K562 (cell line): ENCODE data around the gene PEDS1. TPM values are rescaled to one million over a fixed set of nuclear protein-coding genes. Genes with fewer than 3 reads are reported as not detected.
A peak's percentile ranks its signal among the peaks of the same experiment; 100 is the strongest.

Experiments used
- ATAC-seq: fragments of 200-7000 bp; cut with Tn5 transposase; 3 replicates; pipeline ENCODE4 v1.9.1; 2020; ENCODE audit warnings: moderate library complexity
- BruUV-seq: library from RNA; stranded (reverse); fragments of 400-500 nt; replicated peaks from 2 replicates; lab custom pipeline; 2021; lab: Mats Ljungman, UMichigan
- CTCF ChIA-PET: fragments of 300-600 bp; formaldehyde crosslinking; extraction: SDS; loops from one replicate; lab custom pipeline; 2021; ENCODE audit warnings: low intra/inter-chr PET ratio; lab: Yijun Ruan, JAX
- POLR2A ChIA-PET: fragments of 300-600, 350-650 bp; sonication (Branson Sonifier 250); formaldehyde crosslinking; extraction: SDS; loops from one replicate; lab custom pipeline; 2021; ENCODE audit warnings: antibody characterized with exemption, inconsistent platforms; lab: Yijun Ruan, JAX
- DNase-seq, 4 experiments: peaks; one replicate each; pipeline versions ENCODE4 v3.0.0 to v3.0.0-alpha.2; 2011 to 2018; ENCODE audit warnings: low spot score in 3 of 4, mixed read lengths in 3 of 4; ENCODE audit errors: extremely low read depth in 1 of 4
- FAIRE-seq: peaks from 2 replicates; lab custom pipeline; 2011; peaks lifted over from hg19 to GRCh38; lab: Jason Lieb, UNC
- H2AFZ ChIP-seq: 2 replicates; pipeline ENCODE4 v1.6.0; 2011; ENCODE audit warnings: low read depth, low read length, control low read depth, inconsistent platforms
- H3K27ac ChIP-seq: fragments of 200-600 bp; 3 replicates; pipeline ENCODE4 v1.8.0; 2011; ENCODE audit warnings: low read depth, mild to moderate bottlenecking, control low read depth, inconsistent platforms, low read length, moderate library complexity, mixed read lengths; ENCODE audit errors: extremely low read depth
- H3K27me3 ChIP-seq, 2 experiments: fragments of 300-600 bp in 1 of 2; 2 replicates in 1 of 2; 3 replicates in 1 of 2; pipeline versions ENCODE4 v1.6.0 to v1.8.0; 2011; ENCODE audit warnings: inconsistent platforms in 2 of 2, low read length in 2 of 2, mild to moderate bottlenecking in 1 of 2, mixed read lengths in 1 of 2, moderate library complexity in 1 of 2; ENCODE audit not compliant: control insufficient read depth in 2 of 2, insufficient read depth in 2 of 2
- H3K36me3 ChIP-seq: fragments of 300-600 bp; 3 replicates; pipeline ENCODE4 v1.8.0; 2011; ENCODE audit warnings: mild to moderate bottlenecking, low read length, inconsistent platforms; ENCODE audit not compliant: control insufficient read depth, insufficient read depth
- H3K4me1 ChIP-seq, 2 experiments: fragments of 200-600 bp in 1 of 2; replicated peaks in 1 of 2; 2 replicates in 1 of 2; 3 replicates in 1 of 2; pipeline versions ENCODE4 v1.5.1 to v1.8.0; 2011; ENCODE audit warnings: inconsistent platforms in 2 of 2, low read length in 2 of 2, mild to moderate bottlenecking in 1 of 2, mixed read lengths in 1 of 2, moderate library complexity in 1 of 2; ENCODE audit not compliant: control insufficient read depth in 2 of 2, insufficient read depth in 2 of 2
- H3K4me2 ChIP-seq: 2 replicates; pipeline ENCODE4 v1.6.1; 2011; ENCODE audit warnings: low read length, control low read depth, inconsistent platforms, mixed read lengths; ENCODE audit not compliant: insufficient read depth
- H3K4me3 ChIP-seq: fragments of 200-600 bp; sonication (generic), shearing (Covaris generic); 2 replicates; pipeline ENCODE4 v1.5.1; 2016; ENCODE audit warnings: control low read depth, inconsistent platforms
- H3K79me2 ChIP-seq: fragments of 200-600 bp; 3 replicates; pipeline ENCODE4 v1.8.0; 2011; ENCODE audit warnings: low read length, inconsistent platforms; ENCODE audit not compliant: control insufficient read depth, insufficient read depth
- H3K9ac ChIP-seq, 2 experiments: 2 replicates each; pipeline versions ENCODE4 v1.6.0 to v1.6.1; 2011; ENCODE audit warnings: low read depth in 2 of 2, low read length in 2 of 2, control low read depth in 1 of 2, inconsistent platforms in 1 of 2, mild to moderate bottlenecking in 1 of 2, mixed read lengths in 1 of 2; ENCODE audit not compliant: insufficient read depth in 1 of 2
- H3K9me1 ChIP-seq: one replicate; pipeline ENCODE4 v1.6.0; 2011; ENCODE audit warnings: inconsistent platforms, mild to moderate bottlenecking, low read length, moderate library complexity; ENCODE audit not compliant: control insufficient read depth, insufficient read depth
- H3K9me3 ChIP-seq: replicated peaks from 2 replicates; pipeline ENCODE4 v1.5.1; 2011; ENCODE audit warnings: low read depth, low read length, inconsistent platforms; ENCODE audit not compliant: control insufficient read depth, insufficient read depth
- H4K20me1 ChIP-seq: replicated peaks from 2 replicates; pipeline ENCODE4 v1.6.1; 2011; ENCODE audit warnings: low read length, inconsistent platforms, mixed read lengths; ENCODE audit not compliant: control insufficient read depth, insufficient read depth
- BHLHE40 ChIP-seq: IDR thresholded peaks from 2 replicates; pipeline ENCODE4 v1.6.1; 2011; ENCODE audit warnings: low read length, improper control_type of control experiment
- CXXC5 ChIP-seq: fragments of 250-450 bp; sonication (Bioruptor Pico); IDR thresholded peaks from 2 replicates; pipeline ENCODE4 v1.8.0; 2022; ENCODE audit warnings: inconsistent platforms, mild to moderate bottlenecking, moderate library complexity
- FOXP1 ChIP-seq: sonication (generic); formaldehyde crosslinking; IDR thresholded peaks from 2 replicates; pipeline ENCODE4 v1.8.0; 2022; ENCODE audit warnings: mild to moderate bottlenecking, missing genetic modification reagents
- GATA2 ChIP-seq: sonication (generic); formaldehyde crosslinking; IDR thresholded peaks from 2 replicates; pipeline ENCODE4 v1.4.0; 2020; ENCODE audit warnings: mild to moderate bottlenecking, missing genetic modification reagents
- GATAD2A ChIP-seq: fragments of 450-650 bp; IDR thresholded peaks from 2 replicates; pipeline ENCODE4 v1.6.1; 2017
- KAT8 ChIP-seq: fragments of 450-650 bp; IDR thresholded peaks from 2 replicates; pipeline ENCODE4 v1.6.1; 2016; ENCODE audit warnings: low read depth, mild to moderate bottlenecking
- MTA1 ChIP-seq: fragments of 450-650 bp; IDR thresholded peaks from 2 replicates; pipeline ENCODE4 v1.6.1; 2017; ENCODE audit warnings: borderline replicate concordance
- NFATC3 ChIP-seq: fragments of 450-650 bp; IDR thresholded peaks from 2 replicates; pipeline ENCODE4 v1.6.1; 2017; ENCODE audit warnings: mild to moderate bottlenecking
- SMAD4 ChIP-seq: fragments of 250-450 bp; sonication (Bioruptor Pico); conservative IDR thresholded peaks from 2 replicates; pipeline ENCODE4 v1.8.0; 2021; ENCODE audit warnings: inconsistent platforms, mild to moderate bottlenecking, moderate library complexity
- SREBF2 ChIP-seq: sonication (generic); formaldehyde crosslinking; IDR thresholded peaks from 2 replicates; pipeline ENCODE4 v1.4.0; 2020; ENCODE audit warnings: mild to moderate bottlenecking, missing genetic modification reagents
- USF2 ChIP-seq: sonication (generic); formaldehyde crosslinking; IDR thresholded peaks from 2 replicates; pipeline ENCODE4 v1.5.0; 2020; ENCODE audit warnings: missing genetic modification reagents
- ZBTB49 ChIP-seq: sonication (generic); formaldehyde crosslinking; IDR thresholded peaks from 2 replicates; pipeline ENCODE4 v1.8.0; 2022; ENCODE audit warnings: missing genetic modification reagents, mild to moderate bottlenecking, borderline replicate concordance
- ZFP36 ChIP-seq: fragments of 150-350 bp; IDR thresholded peaks from 2 replicates; pipeline ENCODE4 v1.6.1; 2018; ENCODE audit warnings: low read length, low read depth; ENCODE audit not compliant: partially characterized antibody
- ZNF197 ChIP-seq: fragments of 200-800 bp; sonication (Bioruptor generic); IDR thresholded peaks from 2 replicates; pipeline ENCODE4 v1.6.1; 2016; ENCODE audit warnings: low read depth, missing genetic modification characterization, missing compliant biosample characterization
- WGBS: fragments of 100-300 bp; shearing (Covaris generic); methylation state at CpG from one replicate; pipeline ENCODE4 v1.1.6; 2016; ENCODE audit warnings: low coverage, mixed read lengths; ENCODE audit not compliant: insufficient coverage; ENCODE audit errors: missing lambda C conversion rate; 5-methylcytosine and 5-hydroxymethylcytosine counted together
- in situ Hi-C: fragments of 300-500 bp; cut with MboI; formaldehyde crosslinking; loops from 4 replicates; pipeline ENCODE4 v1.15.0; 2018; ENCODE audit warnings: inconsistent platforms, mixed read lengths
- intact Hi-C: fragments of 100-400 bp; cut with micrococcal nuclease; formaldehyde crosslinking; loops from 2 replicates; pipeline ENCODE4 v1.14.2; 2022
- polyA plus RNA-seq, 8 experiments: library from polyadenylated mRNA; depleted of rRNA in 4 of 8; stranded (reverse) in 5 of 8; unstranded in 3 of 8; fragments of >200 nt; fragmentation: Nextera tagmentation in 2 of 8; fragmentation: Illumina TruSeq in 1 of 8; extraction: Ambion mirVana in 2 of 8; extraction: Trizol in 1 of 8; gene quantifications; 2 replicates each; pipeline versions ENCODE4 v1.2.1 to v1.2.3, GENCODE V29; 2011 to 2014; ENCODE audit warnings: inconsistent platforms in 1 of 8, missing spikeins in 1 of 8
- total RNA-seq, 7 experiments: library from RNA; depleted of rRNA in 6 of 7; stranded (reverse); fragments of >200 nt in 6 of 7; fragmentation: Illumina TruSeq in 2 of 7; extraction: Trizol in 2 of 7; gene quantifications; 2 replicates each; pipeline versions ENCODE4 v1.2.1 to v1.2.3, GENCODE V29; 2011 to 2021; ENCODE audit warnings: low replicate concordance in 1 of 7

Gene PEDS1
- total and polyA plus RNA-seq, 9 of the 15 experiments (the other 6 are each of a cell fraction or from before 2014, with no cell fraction given), result 2.9 to 38.5 (median 24.2) TPM

- no TSS peak for BruUV-seq
- no peaks in the 10 kb centered on the region for H3K9me1 ChIP-seq
- H4K20me1 ChIP-seq, result no peaks in the 10 kb centered on the region
- H3K4me3 ChIP-seq, result no peak overlapping the region
- no peaks in the 10 kb centered on the region for H3K27me3 ChIP-seq
- FAIRE-seq (no peak), DNase-seq (peak in 3 of 4 experiments; percentile 2 to 33 (median 28)), ATAC-seq (no peak)
- ChIA-PET CTCF (no interaction called here), POLR2A (interaction anchor here (0.6 kb wide), 1 partner anchor 11 kb away, joined by 3 read pairs; the partner anchor contains the start of gene PEDS1)
- H2AFZ ChIP-seq, result peak overlapping the region; percentile 62
- H3K36me3 ChIP-seq, result no peaks in the 10 kb centered on the region
- in situ Hi-C loops (no loop called here), intact Hi-C loops (no loop called here)
- WGBS, result 71% methylated on average over 9 of the region's 9 CpGs
- H3K4me2 ChIP-seq, result no peak overlapping the region; the same call in 1 of the 2 replicates
- peaks cover 34 to 38% of the 10 kb centered on the region in 2 experiments; a peak in 4 of 5 replicates for H3K4me1 ChIP-seq
- peak overlapping the region; percentile 17 to 65; a peak in 3 of 4 replicates for H3K9ac ChIP-seq
- H3K9me3 ChIP-seq, result no peaks in the 10 kb centered on the region
- no peaks in the 10 kb centered on the region for H3K79me2 ChIP-seq
- peak overlapping the region; percentile 45; the same call in 2 of the 3 replicates for H3K27ac ChIP-seq
- TF ChIP-seq KAT8, result no peak
- TF ChIP-seq CXXC5, result no peak
- no peak for TF ChIP-seq ZFP36
- no peak for TF ChIP-seq FOXP1
- no peak for TF ChIP-seq MTA1
- no peak for TF ChIP-seq GATA2 (CRISPR knock-in tag)
- TF ChIP-seq GATAD2A, result no peak
- TF ChIP-seq USF2 (CRISPR knock-in tag), result no peak
- no peak for TF ChIP-seq SREBF2
- no peak for TF ChIP-seq ZNF197 (CRISPR knock-in tag)
- no peak for TF ChIP-seq ZBTB49 (CRISPR knock-in tag)
- no peak for TF ChIP-seq BHLHE40
- no peak for TF ChIP-seq NFATC3
- no peak for TF ChIP-seq SMAD4 (CRISPR knock-in tag)
Measured at GRCh38 chr20:50163570-50164317, 10.2 kb upstream of the PEDS1 start.
